Adrenal gland (tissue), 5 donors: ENCODE data around the gene RBMS1.

ENCODE experiments used
- CTCF ChIP-seq, 6 experiments: fragments of 450-650 bp in 4 of 6; fragments of 200-600 bp in 2 of 6; sonication (generic) in 1 of 6; IDR thresholded peaks; 1 replicate in 5 of 6; 2 replicates in 1 of 6; pipeline versions ENCODE4 v1.5.1 to v1.8.0; 2016 to 2021; ENCODE audit warnings: antibody characterized with exemption in 6 of 6, mild to moderate bottlenecking in 2 of 6, moderate library complexity in 1 of 6
- POLR2A ChIP-seq, 2 donors: fragments of 450-650 bp; IDR thresholded peaks; one replicate each; pipeline ENCODE4 v1.6.1; 2017; ENCODE audit warnings: antibody characterized with exemption in 2 of 2, mild to moderate bottlenecking in 2 of 2, moderate library complexity in 1 of 2
- donor health status: DM: no; HTN: no; CAD: no.

DNA sequence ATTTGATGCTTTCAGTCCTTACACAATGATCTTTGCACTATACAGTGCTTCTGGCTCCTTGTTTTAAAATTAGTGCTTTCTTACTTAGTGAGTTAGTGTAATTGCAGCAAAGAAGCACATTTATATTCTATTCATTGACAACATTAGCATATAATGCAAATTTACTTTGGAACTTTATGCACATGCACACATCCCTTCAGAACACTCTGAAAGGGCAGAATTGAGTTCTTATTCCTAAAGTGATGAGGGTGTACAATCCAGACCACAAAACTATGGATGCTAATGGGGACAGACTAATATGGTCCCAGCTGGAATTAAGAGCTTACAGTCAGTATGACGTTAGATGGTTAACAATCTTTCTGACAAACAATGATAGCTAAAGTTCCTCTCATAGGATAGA, 127.1 kb downstream of the RBMS1 start:
- TF ChIP-seq CTCF (IDR thresholded peaks at IDR 0.05): no peak
- no peak for TF ChIP-seq POLR2A (IDR thresholded peaks at IDR 0.05)
